ENCODE data around the gene ZBTB48.

ZBTB48 gene

DNA sequence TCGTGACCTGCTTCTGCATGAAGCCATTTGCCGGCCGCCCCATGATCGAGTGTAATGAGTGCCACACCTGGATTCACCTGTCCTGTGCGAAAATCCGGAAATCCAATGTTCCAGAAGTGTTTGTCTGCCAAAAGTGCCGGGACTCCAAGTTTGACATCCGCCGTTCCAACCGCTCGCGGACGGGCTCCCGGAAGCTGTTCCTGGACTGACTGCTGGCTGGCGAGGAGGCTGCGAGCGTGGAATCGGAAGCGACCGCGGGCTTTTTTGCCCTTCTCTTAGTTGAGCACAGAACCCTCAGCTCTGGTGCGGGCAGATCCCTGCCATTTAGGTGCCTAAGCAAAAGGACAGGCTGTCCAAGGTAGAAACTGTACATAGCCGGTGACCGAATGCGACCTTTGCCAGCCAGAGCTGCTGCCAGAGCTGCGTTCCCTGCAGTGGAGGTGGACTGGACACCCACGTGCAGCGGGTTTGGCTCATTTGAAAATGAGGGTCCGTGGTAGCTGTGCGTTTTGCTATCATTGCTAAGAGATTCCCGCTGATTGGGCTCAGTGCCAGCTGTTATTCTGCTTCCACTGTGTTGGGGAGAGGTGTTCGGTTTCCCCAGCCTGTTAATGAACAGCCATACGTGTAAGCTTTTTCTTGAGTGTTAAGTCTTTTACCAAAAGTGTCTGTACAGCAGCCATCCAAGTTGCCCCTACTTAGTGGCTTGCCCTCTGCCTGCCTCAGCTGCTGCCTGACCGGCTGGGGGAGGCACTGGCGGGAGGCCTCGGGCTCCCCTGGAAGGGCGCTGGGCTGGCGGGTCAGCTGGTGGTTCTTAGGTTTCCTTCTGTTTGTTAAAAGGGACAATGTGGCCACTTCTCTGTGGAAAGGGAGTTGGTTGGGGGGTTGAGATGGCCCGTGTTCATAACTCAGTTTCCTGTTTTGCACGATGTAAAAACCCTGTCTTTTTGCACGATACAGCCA is 41.9 kb downstream of the ZBTB48 start:
- TF ChIP-seq GATA1 (IDR thresholded peaks at IDR 0.05; ENCODE audit: low read depth, low read length) (no peak), POLR2A (IDR thresholded peaks at IDR 0.05; ENCODE audit: low read length) (no peak)
- no peak for DNase-seq

DNA sequence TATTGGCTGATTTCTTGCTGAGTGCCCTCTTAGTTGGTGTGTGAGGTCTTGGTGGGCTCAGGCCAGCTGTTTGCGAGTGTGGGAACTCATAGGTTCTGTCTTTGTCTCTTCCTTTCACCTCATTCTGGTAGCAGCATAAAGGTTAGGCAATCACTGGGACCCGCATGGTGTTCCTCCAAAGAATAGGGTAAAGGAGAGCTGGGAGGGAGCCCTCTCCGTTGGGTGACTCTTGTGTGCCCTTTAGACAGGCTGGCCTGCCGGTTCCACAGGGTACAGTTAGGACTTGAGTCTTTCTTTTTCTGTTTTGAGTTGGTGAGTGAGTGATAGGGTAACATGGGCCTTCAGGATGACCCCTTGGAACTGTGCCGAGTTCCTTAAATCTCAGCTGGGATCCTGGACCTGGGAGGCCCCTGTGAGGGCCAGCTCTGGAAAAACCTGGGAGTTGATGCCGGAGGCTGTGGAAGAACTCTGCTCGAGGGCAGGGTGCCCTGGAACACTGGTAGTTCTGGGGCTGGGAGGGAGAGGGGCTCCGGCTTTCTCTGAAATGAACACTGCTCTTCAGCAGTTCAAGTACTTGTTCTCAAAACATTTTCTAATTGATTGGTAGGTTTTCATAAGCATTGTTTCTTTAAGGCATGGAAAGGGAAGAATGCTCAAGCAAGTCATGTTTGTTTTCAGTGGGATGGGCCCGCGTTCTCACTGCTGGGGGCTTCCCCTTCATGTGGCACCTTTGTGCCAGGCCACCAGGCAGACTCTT is 42.8 kb downstream of the ZBTB48 start:
- no peak for TF ChIP-seq POLR2A (IDR thresholded peaks at IDR 0.05; ENCODE audit: low read length)
- no peak for TF ChIP-seq GATA1 (IDR thresholded peaks at IDR 0.05; ENCODE audit: low read depth, low read length)
- no peak for DNase-seq

DNA sequence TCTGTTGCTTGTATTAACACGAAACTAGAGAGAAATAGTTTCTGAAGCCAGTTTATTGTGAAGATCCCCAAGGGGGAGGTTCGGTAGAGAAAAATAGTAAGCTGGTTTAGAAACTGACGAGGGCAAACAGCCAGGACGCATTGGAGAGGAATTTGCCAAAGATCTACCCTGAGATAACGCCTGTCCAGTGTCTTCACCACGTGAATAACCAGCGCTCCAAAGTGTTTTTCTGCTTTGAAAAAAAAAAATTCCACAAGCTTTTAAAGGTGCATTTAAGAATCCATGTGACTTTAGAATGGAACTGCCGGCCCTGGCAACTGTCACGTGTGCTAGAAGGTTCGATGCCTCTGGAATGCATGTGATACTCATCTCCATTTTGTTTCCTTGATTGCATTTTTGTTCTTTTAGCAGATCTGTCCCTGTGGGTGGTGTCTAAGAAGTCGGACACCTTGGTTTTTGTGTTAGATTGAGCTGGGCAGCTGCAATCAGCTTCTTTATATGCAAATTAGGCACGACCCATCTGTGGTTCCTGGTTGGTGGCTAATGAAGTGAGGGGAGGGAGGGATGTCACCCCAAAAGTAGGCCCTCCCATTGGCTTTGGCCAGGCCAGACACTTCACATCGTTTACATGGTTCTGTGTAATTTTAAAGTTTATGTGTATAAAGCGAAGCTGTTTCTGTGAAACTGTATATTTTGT is 43.6 kb downstream of the ZBTB48 start:
- no peak for DNase-seq
- TF ChIP-seq GATA1 (IDR thresholded peaks at IDR 0.05; ENCODE audit: low read depth, low read length), result no peak
- no peak for TF ChIP-seq POLR2A (IDR thresholded peaks at IDR 0.05; ENCODE audit: low read length)

DNA sequence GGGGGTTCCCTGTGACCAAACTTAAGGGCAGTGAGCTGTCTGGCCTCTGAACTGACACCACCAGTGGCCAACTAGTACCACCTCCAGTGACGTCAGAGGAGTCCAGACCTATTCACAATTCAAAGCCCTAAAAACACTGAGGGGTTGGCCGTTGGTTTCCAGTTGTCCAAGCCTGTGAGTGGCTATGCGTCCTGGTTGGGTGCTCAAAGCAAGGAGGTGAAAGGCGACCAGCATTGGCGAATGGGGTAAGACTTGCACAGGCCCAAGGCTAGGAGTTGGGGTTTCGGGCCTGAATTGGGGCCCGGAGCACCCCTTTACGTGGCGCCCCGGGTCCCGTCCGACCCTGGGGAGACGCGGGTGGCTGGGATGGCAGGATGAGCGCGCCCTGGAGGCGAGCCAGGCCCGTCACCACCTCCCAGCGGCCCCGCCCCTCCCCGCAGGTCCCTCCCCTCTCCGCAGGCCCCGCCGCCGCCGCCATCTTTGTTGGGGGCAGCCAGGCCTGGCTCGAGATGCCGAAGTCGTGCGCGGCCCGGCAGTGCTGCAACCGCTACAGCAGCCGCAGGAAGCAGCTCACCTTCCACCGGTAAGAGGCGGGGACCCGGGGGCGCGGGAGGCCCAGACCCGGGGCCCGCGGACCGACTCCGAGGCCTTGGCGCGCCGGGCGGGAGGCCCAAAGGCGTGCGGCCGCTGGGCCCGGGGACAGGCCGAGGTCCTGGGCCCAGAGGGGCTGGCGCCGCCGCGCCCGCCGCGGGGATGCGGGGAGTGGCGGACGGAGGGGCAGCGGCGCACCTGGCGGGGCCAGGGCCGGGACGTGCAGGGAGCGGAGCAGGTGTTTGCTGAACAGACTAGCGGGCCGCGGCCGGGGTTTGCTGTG is 45.2 kb downstream of the ZBTB48 start, which contains the start of gene THAP3:
Gene THAP3, plus strand, starts transcription at position 159 of the 874 bp plus-strand sequence. Its CDS starts 351 bp downstream, at position 510.
- no peak for TF ChIP-seq POLR2A (IDR thresholded peaks at IDR 0.05; ENCODE audit: low read length)
- TF ChIP-seq GATA1 (IDR thresholded peaks at IDR 0.05; ENCODE audit: low read depth, low read length), result no peak
- DNase-seq, result peak; percentile 91 to 95

DNA sequence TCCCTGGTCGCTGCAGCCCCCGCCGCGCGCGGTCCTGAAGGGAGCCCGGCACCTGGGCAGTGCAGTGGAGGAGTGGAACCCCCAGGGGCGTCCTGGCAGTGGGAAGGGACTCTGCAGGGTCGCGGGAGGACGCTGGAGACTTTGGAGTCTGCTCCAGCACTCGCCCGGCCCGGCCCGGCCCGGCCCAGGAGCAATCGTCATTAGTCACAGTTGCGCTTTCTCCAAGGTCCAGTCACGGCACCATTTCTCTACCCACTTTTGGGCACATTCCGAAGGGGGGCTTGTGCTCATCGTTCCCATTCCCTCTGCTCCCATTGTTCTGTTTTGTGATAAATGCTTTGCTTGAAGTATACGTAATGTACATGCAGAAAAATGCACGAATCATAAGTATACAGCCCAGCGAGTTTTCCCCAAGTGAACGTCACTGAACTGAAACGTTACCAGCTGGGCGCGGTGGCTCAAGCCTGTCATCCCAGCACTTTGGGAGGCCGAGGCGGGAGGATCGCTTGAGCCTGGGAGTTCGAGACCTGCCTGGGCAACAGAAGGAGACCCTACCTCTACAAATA is 45.9 kb downstream of the ZBTB48 start:
- TF ChIP-seq GATA1 (IDR thresholded peaks at IDR 0.05; ENCODE audit: low read depth, low read length) (no peak), POLR2A (IDR thresholded peaks at IDR 0.05; ENCODE audit: low read length) (no peak)
- peak; percentile 65 to 70 for DNase-seq

DNA sequence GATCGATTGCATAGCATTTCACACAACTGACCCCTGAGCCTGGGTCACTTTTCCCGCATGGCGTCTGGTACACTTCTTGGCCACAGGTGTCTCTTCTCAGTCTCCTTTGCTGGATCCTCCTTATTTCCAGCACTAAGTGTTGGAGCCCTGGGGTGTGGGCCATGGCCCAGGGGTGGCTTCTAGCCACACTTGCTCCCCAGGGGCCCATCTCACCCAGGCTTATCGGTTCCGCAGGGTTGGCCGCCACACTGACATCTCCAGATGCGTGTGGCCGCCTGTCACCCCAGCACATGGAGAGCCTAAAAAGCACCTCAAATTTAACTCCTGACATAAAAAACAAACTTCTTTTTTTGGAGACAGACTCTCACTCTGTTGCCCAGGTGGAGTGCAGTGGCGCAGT is 47.2 kb downstream of the ZBTB48 start:
- no peak for DNase-seq
- TF ChIP-seq GATA1 (IDR thresholded peaks at IDR 0.05; ENCODE audit: low read depth, low read length) (no peak), POLR2A (IDR thresholded peaks at IDR 0.05; ENCODE audit: low read length) (no peak)

DNA sequence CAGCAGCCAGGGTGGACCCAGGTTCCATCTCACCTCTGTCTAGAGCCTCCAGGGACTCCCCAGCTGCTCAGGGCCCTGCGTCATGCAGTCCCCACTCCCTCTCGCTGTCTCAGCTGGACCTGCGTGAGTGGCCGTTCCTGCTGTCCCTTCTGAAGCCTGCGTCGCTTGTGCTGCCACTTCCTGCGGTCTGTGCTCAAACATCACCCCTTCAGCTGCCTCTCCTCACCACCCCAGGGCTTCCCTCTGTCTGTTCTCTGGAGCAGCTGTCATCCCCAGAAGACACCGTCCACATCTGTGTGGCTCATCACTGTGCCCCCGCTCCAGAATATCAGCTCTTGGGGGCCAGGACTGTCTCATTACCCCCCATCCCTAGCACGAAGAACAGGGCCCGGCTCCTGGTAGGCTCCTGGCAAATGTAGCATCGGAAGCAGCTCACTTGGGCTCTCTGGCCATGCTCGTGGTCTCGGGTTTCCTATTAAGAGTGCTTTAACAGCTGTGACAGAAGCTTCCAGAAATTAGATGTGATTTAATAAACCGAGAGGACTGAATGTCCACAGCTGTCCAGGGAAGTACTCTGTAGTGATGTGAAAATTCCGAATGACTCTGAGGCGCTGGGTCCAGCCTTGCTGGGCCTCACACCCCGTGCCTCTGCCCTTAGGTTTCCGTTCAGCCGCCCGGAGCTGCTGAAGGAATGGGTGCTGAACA is 48.2 kb downstream of the ZBTB48 start:
- TF ChIP-seq POLR2A (IDR thresholded peaks at IDR 0.05; ENCODE audit: low read length) (no peak), GATA1 (IDR thresholded peaks at IDR 0.05; ENCODE audit: low read depth, low read length) (no peak)
- no peak for DNase-seq

DNA sequence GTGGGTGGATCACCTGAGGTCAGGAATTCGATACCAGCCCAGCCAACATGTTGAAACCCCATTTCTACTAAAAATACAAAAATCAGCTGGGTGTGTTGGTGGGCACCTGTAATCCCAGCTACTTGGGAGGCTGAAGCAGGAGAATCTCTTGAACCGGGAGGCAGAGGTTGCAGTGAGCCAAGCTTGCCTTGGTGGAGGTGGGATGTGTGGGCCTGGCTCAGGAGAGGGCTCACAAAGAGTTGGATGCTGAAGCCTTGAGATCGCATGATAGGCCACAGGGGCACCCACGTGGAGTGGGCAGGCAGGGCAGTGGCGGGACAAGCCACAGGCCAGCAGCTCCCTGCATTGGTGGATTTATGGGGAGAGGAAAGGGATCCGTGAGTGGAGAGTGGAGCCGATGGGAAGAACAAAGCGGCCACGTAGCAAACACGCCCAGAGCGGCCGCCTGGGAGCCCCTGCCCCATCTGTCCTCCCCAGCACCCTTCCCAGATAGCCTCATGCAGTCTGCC is 49.2 kb downstream of the ZBTB48 start:
- TF ChIP-seq POLR2A (IDR thresholded peaks at IDR 0.05; ENCODE audit: low read length) (no peak), GATA1 (IDR thresholded peaks at IDR 0.05; ENCODE audit: low read depth, low read length) (no peak)
- no peak for DNase-seq

DNA sequence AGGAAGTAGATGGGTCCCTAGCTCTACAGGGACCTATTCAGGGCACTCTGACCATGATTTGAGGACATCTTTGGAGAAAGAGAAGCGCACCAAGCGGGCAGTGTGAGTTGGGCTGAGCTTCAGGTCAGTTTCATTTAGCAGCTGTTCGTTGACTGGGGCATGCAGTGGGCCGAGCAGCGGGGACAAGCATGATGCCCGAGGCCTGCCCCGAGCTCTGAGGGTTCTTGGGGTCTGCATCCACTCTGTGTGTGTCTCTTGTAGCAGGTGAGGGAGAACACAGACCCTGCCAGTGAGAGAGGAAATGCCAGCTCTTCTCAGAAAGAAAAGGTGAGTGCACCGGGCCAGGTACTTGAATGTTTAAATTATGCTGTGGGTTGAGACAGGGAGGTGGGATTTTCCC is 50.2 kb downstream of the ZBTB48 start:
- no peak for TF ChIP-seq GATA1 (IDR thresholded peaks at IDR 0.05; ENCODE audit: low read depth, low read length)
- no peak for TF ChIP-seq POLR2A (IDR thresholded peaks at IDR 0.05; ENCODE audit: low read length)
- no peak for DNase-seq

DNA sequence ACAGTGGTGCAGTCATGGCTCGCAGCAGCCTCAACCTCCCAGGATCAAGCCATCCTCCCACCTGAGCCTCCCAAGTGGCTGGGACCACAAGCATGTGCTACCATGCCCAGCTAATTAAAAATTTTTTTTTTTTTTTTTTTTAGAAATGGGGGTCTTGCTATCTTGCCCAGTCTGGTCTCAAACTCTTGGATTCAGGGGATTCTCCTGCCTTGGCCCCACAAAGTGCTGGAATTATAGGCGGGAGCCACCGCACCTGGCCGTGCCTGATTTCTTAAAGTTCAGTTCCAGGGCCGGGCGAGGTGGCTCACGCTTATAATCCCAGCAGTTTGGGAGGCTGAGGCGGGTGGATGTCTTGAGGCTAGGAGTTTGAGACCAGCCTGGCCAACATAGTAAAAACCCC is 51.3 kb downstream of the ZBTB48 start:
- TF ChIP-seq POLR2A (IDR thresholded peaks at IDR 0.05; ENCODE audit: low read length) (no peak), GATA1 (IDR thresholded peaks at IDR 0.05; ENCODE audit: low read depth, low read length) (no peak)
- DNase-seq, result no peak

DNA sequence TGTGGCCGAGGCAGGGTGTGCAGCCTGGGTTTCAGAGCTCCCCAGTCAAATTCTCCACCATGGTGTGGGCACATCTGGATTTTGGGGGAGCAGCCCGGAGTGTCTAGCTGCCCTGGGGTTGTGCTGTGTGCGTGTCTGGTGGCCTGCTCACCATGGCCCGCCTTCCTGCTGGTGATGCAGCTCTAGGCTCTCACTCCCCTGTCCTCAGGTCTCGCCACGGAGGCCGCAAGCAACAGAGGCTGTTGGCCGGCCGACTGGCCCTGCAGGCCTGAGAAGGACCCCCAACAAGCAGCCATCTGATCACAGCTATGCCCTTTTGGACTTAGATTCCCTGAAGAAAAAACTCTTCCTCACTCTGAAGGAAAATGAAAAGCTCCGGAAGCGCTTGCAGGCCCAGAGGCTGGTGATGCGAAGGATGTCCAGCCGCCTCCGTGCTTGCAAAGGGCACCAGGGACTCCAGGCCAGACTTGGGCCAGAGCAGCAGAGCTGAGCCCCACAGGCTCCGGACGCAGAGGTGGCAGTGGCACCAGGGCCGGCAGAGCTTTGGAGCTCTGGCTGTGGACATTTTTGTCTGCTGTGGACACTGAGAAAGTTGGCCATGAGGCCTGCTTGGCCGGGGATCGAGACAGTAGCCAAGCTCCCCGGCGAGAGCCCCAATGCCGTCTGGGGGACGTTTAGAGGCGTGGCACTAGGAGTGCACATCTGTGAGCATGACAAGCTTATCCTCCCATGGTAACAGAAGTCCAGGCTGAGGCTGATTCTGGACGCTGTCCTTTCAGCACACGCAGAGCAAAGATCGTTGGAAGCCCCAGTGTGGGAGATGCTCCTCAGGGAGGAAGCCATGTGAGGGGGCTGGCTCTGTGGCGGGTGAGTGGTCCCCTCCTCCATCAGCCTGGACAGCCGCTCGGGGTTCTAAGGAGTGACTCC is 53.1 kb downstream of the ZBTB48 start:
- no peak for DNase-seq
- TF ChIP-seq GATA1 (IDR thresholded peaks at IDR 0.05; ENCODE audit: low read depth, low read length) (no peak), POLR2A (IDR thresholded peaks at IDR 0.05; ENCODE audit: low read length) (no peak)
